Suprapubic skin (tissue), 4 donors: ENCODE measurements around the gene KRT6B. TPM values are rescaled to one million over a fixed set of nuclear protein-coding genes. Genes with fewer than 3 reads are reported as not detected.

Experiments
- DNase-seq, 2 donors: peaks; one replicate each; pipeline ENCODE4 v3.0.0-alpha.2; 2019; ENCODE audit warnings: low spot score in 2 of 2
- H3K27ac ChIP-seq: fragments of 200-600 bp; sonication (generic); one replicate; pipeline ENCODE4 v1.5.1; 2019
- H3K27me3 ChIP-seq: fragments of 200-600 bp; sonication (generic); one replicate; pipeline ENCODE4 v1.5.1; 2019
- H3K36me3 ChIP-seq: fragments of 200-600 bp; sonication (generic); one replicate; pipeline ENCODE4 v1.5.1; 2019
- H3K4me1 ChIP-seq: fragments of 200-600 bp; sonication (generic); one replicate; pipeline ENCODE4 v1.5.1; 2019
- H3K4me3 ChIP-seq: fragments of 200-600 bp; sonication (generic); one replicate; pipeline ENCODE4 v1.5.1; 2019; ENCODE audit warnings: mild to moderate bottlenecking
- H3K9me3 ChIP-seq: fragments of 200-600 bp; sonication (generic); one replicate; pipeline ENCODE4 v1.5.1; 2019
- EP300 ChIP-seq: sonication (generic); formaldehyde crosslinking; IDR thresholded peaks from one replicate; pipeline ENCODE4 v1.6.1; 2017; ENCODE audit warnings: antibody characterized with exemption
- POLR2A ChIP-seq, 2 donors: fragments of 450-650 bp; IDR thresholded peaks; one replicate each; pipeline ENCODE4 v1.6.1; 2017; ENCODE audit warnings: antibody characterized with exemption in 2 of 2, mild to moderate bottlenecking in 2 of 2, moderate library complexity in 2 of 2
- POLR2AphosphoS5 ChIP-seq, 3 donors: sonication (generic); formaldehyde crosslinking; IDR thresholded peaks; one replicate each; pipeline ENCODE4 v1.6.1; 2017; ENCODE audit warnings: antibody characterized with exemption in 3 of 3
- WGBS: methylation state at CpG from one replicate; pipeline ENCODE4 v1.1.5; 2018; 5-methylcytosine and 5-hydroxymethylcytosine counted together
- total RNA-seq, 4 donors: library from RNA; depleted of rRNA; stranded (reverse); fragments of >200 nt; gene quantifications; one replicate each; pipeline ENCODE4 v1.1.0, GENCODE V29; 2016
- TF ChIP-seq, protein P1 (sequence below), 2 donors: fragments of 200-600 bp in 1 of 2; fragments of 450-650 bp in 1 of 2; sonication (generic) in 1 of 2; IDR thresholded peaks; one replicate each; pipeline ENCODE4 v1.5.1; 2016 to 2019; ENCODE audit warnings: antibody characterized with exemption in 2 of 2, mild to moderate bottlenecking in 1 of 2, moderate library complexity in 1 of 2

The KRT6B gene
- total RNA-seq, 4 donors from 2014 or later, result 44.8 to 765 (median 249) TPM

DNA sequence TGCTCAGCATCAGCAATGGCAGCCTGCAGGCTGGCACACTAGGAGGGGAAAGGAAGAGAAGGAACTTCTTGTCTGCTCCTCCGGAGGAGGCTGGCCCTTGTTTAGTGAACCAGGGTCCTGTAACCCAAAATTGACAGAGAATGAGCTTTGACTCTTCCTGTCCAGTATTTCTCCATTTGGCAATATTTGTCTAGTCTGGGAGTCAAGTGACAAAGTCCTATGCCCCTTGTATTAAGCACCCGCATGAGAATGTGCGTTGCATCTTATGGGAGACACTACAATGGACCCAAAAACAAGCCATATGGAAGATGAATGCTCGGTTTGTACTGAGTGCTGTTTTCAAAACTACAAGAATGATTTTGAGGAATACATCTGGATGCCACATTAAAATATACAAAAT is 17.9 kb upstream of the KRT6B start:
- Histone ChIP-seq H3K27me3 (no peaks in the 10 kb centered on the region), H3K27ac (no peak overlapping the region), H3K9me3 (no peaks in the 10 kb centered on the region), H3K4me3 (no peak overlapping the region), H3K4me1 (no peaks in the 10 kb centered on the region), H3K36me3 (no peaks in the 10 kb centered on the region)
- TF ChIP-seq EP300 (no peak), POLR2A (IDR thresholded peaks at IDR 0.05) (no peak), POLR2AphosphoS5 (IDR thresholded peaks at IDR 0.05) (no peak)
- TF ChIP-seq, protein P1, sequence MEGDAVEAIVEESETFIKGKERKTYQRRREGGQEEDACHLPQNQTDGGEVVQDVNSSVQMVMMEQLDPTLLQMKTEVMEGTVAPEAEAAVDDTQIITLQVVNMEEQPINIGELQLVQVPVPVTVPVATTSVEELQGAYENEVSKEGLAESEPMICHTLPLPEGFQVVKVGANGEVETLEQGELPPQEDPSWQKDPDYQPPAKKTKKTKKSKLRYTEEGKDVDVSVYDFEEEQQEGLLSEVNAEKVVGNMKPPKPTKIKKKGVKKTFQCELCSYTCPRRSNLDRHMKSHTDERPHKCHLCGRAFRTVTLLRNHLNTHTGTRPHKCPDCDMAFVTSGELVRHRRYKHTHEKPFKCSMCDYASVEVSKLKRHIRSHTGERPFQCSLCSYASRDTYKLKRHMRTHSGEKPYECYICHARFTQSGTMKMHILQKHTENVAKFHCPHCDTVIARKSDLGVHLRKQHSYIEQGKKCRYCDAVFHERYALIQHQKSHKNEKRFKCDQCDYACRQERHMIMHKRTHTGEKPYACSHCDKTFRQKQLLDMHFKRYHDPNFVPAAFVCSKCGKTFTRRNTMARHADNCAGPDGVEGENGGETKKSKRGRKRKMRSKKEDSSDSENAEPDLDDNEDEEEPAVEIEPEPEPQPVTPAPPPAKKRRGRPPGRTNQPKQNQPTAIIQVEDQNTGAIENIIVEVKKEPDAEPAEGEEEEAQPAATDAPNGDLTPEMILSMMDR (IDR thresholded peaks at IDR 0.05), result no peak
- WGBS, result 87% methylated on average over 4 of the region's 4 CpGs
- no peak for DNase-seq

DNA sequence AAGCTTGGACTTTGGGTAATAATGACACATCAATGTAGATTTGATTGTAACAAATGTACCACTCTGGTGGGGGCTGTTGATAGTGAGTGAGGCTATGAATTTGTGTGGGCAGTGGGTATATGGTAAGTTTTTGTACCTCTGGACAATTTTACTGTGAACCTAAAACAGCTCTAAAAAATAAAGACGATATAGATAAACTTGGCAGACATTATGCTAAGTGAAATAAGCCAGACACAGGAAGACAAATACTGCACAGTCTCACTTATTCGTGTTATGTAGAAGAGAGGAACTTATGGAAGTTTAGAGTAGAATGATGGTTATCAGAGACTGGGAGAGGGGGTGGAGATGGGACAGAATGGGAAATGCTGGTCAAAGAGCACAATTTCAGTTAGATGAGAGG is 13.0 kb upstream of the KRT6B start:
- H3K27ac ChIP-seq, result no peak overlapping the region
- no peaks in the 10 kb centered on the region for H3K4me1 ChIP-seq
- TF ChIP-seq, protein P1 (IDR thresholded peaks at IDR 0.05), result no peak
- TF ChIP-seq POLR2A (IDR thresholded peaks at IDR 0.05) (no peak), POLR2AphosphoS5 (IDR thresholded peaks at IDR 0.05) (no peak), EP300 (no peak)
- WGBS, result 44% methylated on average over 2 of the region's 2 CpGs
- H3K9me3 ChIP-seq, result no peaks in the 10 kb centered on the region
- no peaks in the 10 kb centered on the region for H3K36me3 ChIP-seq
- no peaks in the 10 kb centered on the region for H3K27me3 ChIP-seq
- no peak for DNase-seq
- H3K4me3 ChIP-seq, result no peak overlapping the region

DNA sequence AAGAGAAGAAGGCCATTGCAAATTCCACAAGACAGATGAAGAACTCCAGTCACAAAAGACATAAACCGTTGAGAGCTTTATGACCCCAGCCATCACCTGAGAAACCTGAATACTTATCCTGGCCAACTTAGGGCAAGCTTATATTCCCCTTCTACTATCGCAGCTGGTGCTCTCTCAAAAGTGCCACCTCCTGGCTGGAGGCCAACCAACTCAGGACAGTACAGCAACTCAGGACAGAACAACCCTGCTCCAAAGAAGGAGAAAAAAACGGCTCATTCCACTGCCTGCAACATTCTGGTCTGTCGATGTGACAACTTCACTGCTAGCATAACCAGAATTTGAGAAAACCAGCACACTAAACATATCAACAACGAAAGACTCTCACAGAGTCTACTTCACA is 9.7 kb upstream of the KRT6B start:
- Histone ChIP-seq H3K4me1 (no peaks in the 10 kb centered on the region), H3K9me3 (no peaks in the 10 kb centered on the region), H3K36me3 (no peaks in the 10 kb centered on the region), H3K27me3 (no peaks in the 10 kb centered on the region), H3K4me3 (no peak overlapping the region), H3K27ac (no peak overlapping the region)
- TF ChIP-seq POLR2A (IDR thresholded peaks at IDR 0.05), result no peak
- TF ChIP-seq EP300, result no peak
- no peak for TF ChIP-seq POLR2AphosphoS5 (IDR thresholded peaks at IDR 0.05)
- TF ChIP-seq, protein P1 (IDR thresholded peaks at IDR 0.05), result no peak
- no peak for DNase-seq
- 78% methylated on average over 5 of the region's 5 CpGs for WGBS

DNA sequence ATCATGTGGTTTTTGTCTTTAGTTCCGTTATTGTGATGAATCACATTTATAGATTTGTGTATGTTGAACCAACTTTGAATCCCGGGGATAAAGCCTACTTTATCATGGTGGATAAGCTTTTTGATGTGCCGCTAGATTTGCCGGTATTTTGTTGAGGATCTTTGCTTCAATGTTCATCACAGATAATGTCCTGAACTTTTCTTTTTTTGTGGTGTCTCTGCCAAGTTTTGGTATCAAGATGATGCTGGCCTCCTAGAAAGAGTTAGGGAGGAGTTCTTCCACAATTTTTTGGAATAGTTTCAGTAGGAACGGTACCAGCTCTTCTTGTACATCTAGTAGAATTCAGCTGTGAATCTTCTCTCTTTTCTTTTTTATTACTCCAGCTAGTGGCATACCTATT is 6.9 kb upstream of the KRT6B start:
- Histone ChIP-seq H3K9me3 (no peaks in the 10 kb centered on the region), H3K36me3 (no peaks in the 10 kb centered on the region), H3K27me3 (no peaks in the 10 kb centered on the region), H3K4me1 (no peaks in the 10 kb centered on the region), H3K4me3 (no peak overlapping the region), H3K27ac (no peak overlapping the region)
- TF ChIP-seq POLR2A (IDR thresholded peaks at IDR 0.05), result no peak
- no peak for TF ChIP-seq EP300
- TF ChIP-seq, protein P1 (IDR thresholded peaks at IDR 0.05), result no peak
- no peak for TF ChIP-seq POLR2AphosphoS5 (IDR thresholded peaks at IDR 0.05)
- WGBS, result 83% methylated on average over 5 of the region's 5 CpGs
- DNase-seq, result no peak

DNA sequence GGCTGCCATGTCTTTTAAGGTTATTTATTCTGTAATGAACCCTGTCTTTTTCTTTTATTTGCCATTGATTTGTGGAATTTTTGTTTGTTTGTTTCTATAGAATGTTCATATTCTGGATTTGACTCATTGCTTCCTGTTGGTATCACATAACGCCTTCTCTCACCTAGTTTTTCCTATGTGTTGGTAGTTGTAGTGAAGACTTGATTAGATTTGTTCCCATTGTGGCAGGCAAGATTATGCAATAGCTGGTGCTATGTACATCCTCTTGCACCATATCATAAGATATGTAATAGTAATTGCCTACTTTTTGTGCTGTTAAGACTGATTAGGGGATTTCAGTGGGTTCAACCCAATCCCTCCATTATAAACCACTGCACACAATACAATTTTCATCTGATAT is 3.9 kb upstream of the KRT6B start:
- no peaks in the 10 kb centered on the region for H3K27me3 ChIP-seq
- WGBS, result 87% methylated on average over 1 of the region's 1 CpG

More for the DNA sequence above, 3.9 kb upstream of the KRT6B start:
- no peak overlapping the region for H3K4me3 ChIP-seq
- H3K27ac ChIP-seq, result no peak overlapping the region
- H3K36me3 ChIP-seq, result no peaks in the 10 kb centered on the region
- no peaks in the 10 kb centered on the region for H3K9me3 ChIP-seq
- TF ChIP-seq EP300 (no peak), POLR2A (IDR thresholded peaks at IDR 0.05) (no peak), POLR2AphosphoS5 (IDR thresholded peaks at IDR 0.05) (no peak)
- TF ChIP-seq, protein P1 (IDR thresholded peaks at IDR 0.05), result no peak
- DNase-seq, result no peak
- no peaks in the 10 kb centered on the region for H3K4me1 ChIP-seq
